ENCODE results near the gene DNAJA4.

DNA sequence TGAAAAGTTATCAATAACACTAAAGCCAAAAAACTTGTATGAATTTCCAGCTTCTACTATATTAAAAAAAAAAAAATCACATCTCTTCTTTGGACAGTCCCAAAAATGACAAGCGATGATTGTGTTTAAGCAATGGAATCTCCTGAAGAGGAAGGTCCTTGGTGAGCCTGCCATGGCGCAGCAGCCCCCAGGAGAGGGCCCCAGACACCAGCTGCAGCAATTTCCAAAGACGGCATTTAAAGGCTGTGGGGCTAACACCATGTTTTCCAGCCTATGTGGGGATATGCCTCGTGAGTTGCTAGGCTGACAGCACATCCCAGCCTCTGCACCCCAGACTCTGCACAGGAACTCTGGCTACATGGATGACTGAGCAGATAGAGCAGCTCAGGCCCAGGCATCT is 20.4 kb downstream of the DNAJA4 start:
- TF ChIP-seq RAD21 (CRISPR knock-in tag; IDR thresholded peaks at IDR 0.05): no peak
- TF ChIP-seq EZH2 (conservative IDR thresholded peaks at IDR 0.05; ENCODE audit: low read depth, low read length): no peak
- TF ChIP-seq, protein P1, sequence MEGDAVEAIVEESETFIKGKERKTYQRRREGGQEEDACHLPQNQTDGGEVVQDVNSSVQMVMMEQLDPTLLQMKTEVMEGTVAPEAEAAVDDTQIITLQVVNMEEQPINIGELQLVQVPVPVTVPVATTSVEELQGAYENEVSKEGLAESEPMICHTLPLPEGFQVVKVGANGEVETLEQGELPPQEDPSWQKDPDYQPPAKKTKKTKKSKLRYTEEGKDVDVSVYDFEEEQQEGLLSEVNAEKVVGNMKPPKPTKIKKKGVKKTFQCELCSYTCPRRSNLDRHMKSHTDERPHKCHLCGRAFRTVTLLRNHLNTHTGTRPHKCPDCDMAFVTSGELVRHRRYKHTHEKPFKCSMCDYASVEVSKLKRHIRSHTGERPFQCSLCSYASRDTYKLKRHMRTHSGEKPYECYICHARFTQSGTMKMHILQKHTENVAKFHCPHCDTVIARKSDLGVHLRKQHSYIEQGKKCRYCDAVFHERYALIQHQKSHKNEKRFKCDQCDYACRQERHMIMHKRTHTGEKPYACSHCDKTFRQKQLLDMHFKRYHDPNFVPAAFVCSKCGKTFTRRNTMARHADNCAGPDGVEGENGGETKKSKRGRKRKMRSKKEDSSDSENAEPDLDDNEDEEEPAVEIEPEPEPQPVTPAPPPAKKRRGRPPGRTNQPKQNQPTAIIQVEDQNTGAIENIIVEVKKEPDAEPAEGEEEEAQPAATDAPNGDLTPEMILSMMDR (CRISPR knock-in tag; IDR thresholded peaks at IDR 0.05): peak; percentile 22; the same call in 1 of the 2 replicates
- no peak for TF ChIP-seq RFX1 (IDR thresholded peaks at IDR 0.05)
- TF ChIP-seq ASH2L (IDR thresholded peaks at IDR 0.05; ENCODE audit: insufficient read length, low read depth, low read length): no peak
- TF ChIP-seq SP140L (CRISPR knock-in tag; IDR thresholded peaks at IDR 0.05; ENCODE audit: borderline replicate concordance): no peak
- no peak for TF ChIP-seq TGIF2 (CRISPR knock-in tag; IDR thresholded peaks at IDR 0.05)

Measured in HepG2 (cell line).